COLO829 (cell line): ENCODE results near the gene EPS8L3.
"Not testable (repeated sequence)": the region's sequence is repeated elsewhere in the genome, so short reads cannot be mapped to it uniquely, and the experiment has no call there.

Experiments
- DNase-seq: peaks from one replicate; pipeline ENCODE4 v3.0.0; 2012; ENCODE audit warnings: low spot score

The EPS8L3 gene

DNA sequence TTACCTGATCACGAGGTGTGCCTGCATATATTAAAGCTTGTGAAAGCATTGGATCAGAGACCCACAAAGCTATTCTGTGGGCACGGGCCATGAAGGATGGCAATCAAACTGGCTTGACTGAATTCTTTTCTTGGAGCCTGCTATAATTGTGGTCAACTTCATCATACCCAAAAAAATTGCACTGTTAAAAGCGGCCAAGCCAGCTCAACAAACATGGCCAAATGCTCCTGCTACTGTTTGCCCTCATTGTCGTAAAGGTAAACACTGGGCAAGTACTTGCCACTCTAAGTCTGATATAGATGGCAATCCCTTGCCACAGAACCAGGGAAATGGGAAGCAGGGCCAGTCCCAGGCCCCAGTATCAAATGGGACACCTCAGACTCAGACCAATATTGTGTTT lies 58.3 kb downstream of the EPS8L3 start:
- DNase-seq = no peak

GRCh38 chr1:109704173-109704572 lies 59.5 kb downstream of the EPS8L3 start:
- DNase-seq = no peak

- DNase-seq = not testable (repeated sequence)
Observed at GRCh38 chr1:109702940-109703339, 60.8 kb downstream of the EPS8L3 start.
